ENCODE data around the gene ZKSCAN8.
"Not testable (repeated sequence)": the region's sequence is repeated elsewhere in the genome, so short reads cannot be mapped to it uniquely, and the experiment has no call there.

The ZKSCAN8 gene

GRCh38 chr6:28141500-28142329, at the start of gene ZKSCAN8:
Gene ZKSCAN8, plus strand, starts transcription at chr6:28141883. Its CDS starts 6,525 bp downstream, at chr6:28148408.
- DNase-seq = peak; percentile 54

DNA sequence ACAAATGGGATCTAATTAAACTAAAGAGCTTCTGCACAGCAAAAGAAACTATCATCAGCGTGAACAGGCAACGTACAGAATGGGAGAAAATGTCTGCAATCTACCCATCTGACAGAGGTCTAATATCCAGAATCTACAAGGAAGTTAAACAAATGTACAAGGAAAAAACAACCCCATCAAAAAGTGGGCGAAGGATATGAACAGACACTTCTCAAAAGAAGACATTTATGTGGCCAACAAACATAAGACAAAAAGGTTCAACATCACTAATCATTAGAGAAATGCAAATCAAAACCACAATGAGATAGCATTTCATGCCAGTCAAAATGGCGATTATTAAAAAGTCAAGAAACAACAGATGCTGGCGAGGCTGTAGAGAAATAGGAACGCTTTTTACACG, 39.5 kb upstream of the ZKSCAN8 start:
- not testable (repeated sequence) for DNase-seq

GRCh38 chr6:28102699-28103098, 39.0 kb upstream of the ZKSCAN8 start:
- DNase-seq = not testable (repeated sequence)

DNA sequence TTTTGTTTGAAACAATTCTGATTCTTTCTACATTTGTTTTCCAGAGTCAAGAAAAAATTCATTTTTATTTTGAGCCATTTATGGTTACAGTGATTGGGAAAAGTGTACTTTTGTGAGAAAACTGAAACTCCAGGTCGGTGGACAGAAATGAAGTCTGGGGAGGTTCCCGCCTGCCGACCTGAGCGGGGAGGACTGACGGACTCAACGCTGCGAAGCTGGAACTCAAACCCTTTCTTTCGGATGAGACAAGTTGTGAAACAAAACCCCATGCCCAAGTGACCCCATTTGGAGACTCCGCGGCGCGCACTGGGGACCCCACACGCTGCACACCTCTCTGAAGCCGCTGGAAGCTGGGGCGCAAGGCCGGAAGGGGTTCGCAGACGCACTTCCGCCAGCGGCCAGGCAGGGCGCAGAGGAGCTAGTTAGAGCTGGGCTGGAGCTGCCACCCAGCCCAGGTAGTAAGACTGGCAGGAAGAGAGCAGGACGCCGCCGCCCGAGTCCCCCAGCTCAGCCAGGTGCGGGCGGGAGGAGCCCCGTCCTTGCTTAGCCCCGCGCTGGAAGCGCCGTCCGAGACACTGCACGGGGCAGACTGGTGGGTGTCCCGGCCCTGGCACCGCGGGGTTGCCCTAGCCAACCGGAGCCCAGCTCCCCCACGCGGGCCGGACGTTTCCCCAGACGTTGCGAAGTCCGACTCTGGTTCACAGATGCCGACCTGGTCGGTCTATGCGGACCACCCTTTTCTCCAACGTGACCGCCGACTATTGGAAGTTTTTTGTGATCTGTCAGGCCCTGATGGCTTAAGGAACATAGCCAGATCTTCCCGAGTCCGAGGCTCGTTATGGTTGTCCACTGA, 37.1 kb upstream of the ZKSCAN8 start:
- peak; percentile 39 for DNase-seq

GRCh38 chr6:28105245-28105639, 36.4 kb upstream of the ZKSCAN8 start:
- DNase-seq = no peak

GRCh38 chr6:28107506-28107905, 34.2 kb upstream of the ZKSCAN8 start:
- no peak for DNase-seq

- no peak for DNase-seq
Observed at GRCh38 chr6:28111964-28112363, 29.7 kb upstream of the ZKSCAN8 start.

GRCh38 chr6:28115799-28116198, 25.9 kb upstream of the ZKSCAN8 start:
- DNase-seq = no peak

DNA sequence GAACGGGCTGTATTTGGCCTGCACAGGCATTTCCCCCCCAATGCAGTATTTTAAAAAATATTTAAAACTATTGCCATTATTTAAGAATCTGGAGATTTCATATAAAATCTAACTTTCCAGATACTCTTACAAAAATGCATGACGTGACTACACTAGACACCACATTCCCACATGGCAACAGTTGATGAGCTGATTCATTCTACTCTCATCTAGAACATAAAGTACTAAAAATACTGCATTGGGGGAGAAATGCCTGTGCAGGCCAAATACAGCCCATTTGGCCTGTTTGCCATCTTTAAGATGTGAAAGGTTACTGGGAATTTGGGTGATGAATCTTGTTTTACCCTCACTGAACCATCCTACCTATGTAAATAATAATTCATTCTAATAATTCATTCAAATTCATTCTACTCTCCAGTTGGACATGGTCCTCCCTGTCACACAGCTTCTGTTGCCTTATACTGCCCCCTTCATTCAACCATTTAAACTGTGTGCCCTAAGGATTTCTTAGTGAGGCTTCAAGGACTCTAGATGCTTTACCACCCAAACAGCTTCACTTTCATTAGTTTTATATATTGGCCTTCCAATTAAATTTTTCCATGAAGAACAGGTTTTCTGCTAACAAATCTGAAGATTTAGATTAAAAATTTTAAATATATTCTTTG, 24.2 kb upstream of the ZKSCAN8 start:
- no peak for DNase-seq

DNA sequence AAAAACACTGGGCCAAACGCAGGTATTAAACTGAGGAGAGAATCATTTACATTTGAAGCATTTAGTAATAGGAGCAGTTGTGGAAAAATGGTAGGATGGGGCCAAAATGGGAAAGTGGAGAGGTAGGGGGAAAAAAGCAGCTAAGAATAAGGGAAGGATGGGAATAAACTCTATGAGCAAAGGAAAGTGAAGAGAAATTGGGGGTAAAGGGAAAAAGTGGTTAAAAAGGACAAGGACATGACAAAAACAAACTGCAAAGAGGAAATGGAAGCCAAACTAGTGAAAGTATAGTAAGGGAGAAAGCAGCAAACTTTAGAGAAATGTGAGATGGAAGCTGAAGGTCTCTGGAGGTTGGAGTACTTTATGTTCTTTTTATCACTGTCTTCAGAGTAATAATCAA, 23.5 kb upstream of the ZKSCAN8 start:
- no peak for DNase-seq

- DNase-seq = no peak
Observed at GRCh38 chr6:28121876-28122275, 19.8 kb upstream of the ZKSCAN8 start.

- not testable (repeated sequence) for DNase-seq
Observed at GRCh38 chr6:28122283-28122682, 19.4 kb upstream of the ZKSCAN8 start.

GRCh38 chr6:28124350-28124970, 17.2 kb upstream of the ZKSCAN8 start, which contains the start of gene ZSCAN16:
Gene ZSCAN16, plus strand, starts transcription at chr6:28124609. Its CDS starts 835 bp downstream, at chr6:28125444.
- peak; percentile 73 for DNase-seq

DNA sequence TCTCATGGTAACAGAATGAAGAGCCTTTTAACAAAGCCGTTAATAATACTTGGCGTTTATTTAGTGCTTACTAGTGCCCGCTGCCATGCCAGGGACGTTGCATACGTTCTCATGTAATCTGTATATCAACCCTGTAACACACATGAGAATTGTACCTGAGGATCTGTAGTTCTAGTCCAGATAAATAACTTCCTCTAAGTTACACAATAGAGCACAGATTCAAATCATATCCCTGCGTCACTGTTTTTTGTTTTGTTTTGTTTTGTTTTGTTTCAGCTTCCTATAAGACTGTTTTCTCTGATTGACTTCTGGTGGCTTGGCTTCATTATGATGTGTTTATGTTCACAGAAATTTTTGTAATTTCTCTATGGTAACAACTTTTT, 16.7 kb upstream of the ZKSCAN8 start:
- no peak for DNase-seq

GRCh38 chr6:28125401-28125800, 16.3 kb upstream of the ZKSCAN8 start:
- DNase-seq = no peak

- DNase-seq = peak; percentile 10
Observed at GRCh38 chr6:28134015-28134414, 7.7 kb upstream of the ZKSCAN8 start.

GRCh38 chr6:28134716-28135115, 7.0 kb upstream of the ZKSCAN8 start:
- DNase-seq = no peak

- no peak for DNase-seq
Observed at GRCh38 chr6:28135393-28135792, 6.3 kb upstream of the ZKSCAN8 start.

- DNase-seq = peak; percentile 44
Observed at GRCh38 chr6:28136585-28137504, 4.8 kb upstream of the ZKSCAN8 start.

DNA sequence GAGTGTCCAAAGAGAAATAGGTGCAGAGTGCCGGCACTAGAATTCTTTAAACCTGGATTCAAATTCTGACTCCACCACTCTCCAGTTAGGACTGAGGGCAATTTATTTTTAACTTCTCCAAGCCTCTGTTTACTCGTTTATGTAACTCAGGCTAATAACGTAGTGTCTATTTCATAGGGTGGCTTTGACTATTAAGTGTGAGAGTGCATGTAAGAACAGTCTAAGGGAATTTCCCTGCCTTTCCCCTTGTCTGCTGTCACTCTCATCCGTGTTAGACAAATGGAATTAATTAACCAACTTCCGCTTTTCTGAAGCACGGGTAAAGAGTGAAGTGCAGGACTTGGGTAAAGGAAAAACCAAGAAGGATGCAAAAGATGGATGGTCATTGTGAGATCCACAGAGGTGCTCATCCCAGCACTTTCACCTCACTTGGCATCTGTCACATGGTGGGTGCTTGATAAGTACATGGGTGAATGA, 4.1 kb upstream of the ZKSCAN8 start:
- no peak for DNase-seq

DNA sequence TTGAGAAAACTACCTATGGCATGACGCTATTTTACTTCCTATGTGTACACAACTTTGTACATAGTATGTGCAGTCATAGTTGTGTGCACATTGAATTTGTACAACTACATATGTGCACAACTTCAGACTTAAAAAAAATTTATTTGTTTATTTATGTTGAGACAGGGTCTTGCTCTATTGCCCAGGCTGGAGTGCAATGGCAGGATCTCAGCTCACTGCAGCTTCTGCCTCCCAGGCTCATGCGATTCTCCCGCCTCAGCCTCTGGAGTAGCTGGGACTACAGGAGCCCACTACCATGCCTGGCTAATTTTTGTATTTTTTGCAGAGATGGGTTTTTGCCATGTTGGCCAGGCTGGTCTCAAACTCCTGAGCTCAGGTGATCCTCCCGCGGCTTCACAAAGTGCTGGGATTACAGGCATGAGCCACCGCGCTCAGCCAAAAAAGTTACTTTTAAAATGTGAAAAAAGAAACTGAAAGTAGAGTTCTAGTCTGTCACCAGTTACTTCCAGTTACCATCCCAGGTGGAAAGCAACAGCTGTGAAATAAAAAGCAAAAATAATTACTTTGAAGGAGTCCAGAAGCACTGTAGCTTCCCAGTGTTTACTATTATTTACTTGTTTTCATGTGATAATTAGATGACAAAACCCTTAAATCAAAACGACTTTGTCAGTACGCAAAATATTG, 1.7 kb upstream of the ZKSCAN8 start:
- DNase-seq = no peak

All from NCI-H2081 treated with DMSO at 0.1 percent for 48 hours (cell line).